Measurements from ENCODE around the gene PKN1. TPM values are rescaled to one million over a fixed set of nuclear protein-coding genes. Genes with fewer than 3 reads are reported as not detected.

Gene PKN1
- total and polyA plus RNA-seq, 2 of the 13 experiments (the other 11 are each of a cell fraction or from before 2014, with no cell fraction given), result 45.7 to 54.5 TPM

- TF ChIP-seq ARHGAP35 (CRISPR knock-in tag; IDR thresholded peaks at IDR 0.05; ENCODE audit: borderline replicate concordance) (0 out of 2 replicates have a peak, but pooled peaks have one; percentile 39), ZNF614 (CRISPR knock-in tag; IDR thresholded peaks at IDR 0.05; ENCODE audit: borderline replicate concordance) (peak; percentile 73; the same call in 1 of the 2 replicates), ZNF777 (CRISPR knock-in tag; IDR thresholded peaks at IDR 0.05) (peak; percentile 77), HNRNPLL (IDR thresholded peaks at IDR 0.05; ENCODE audit: low read depth, low read length, poor library complexity, severe bottlenecking) (peak; percentile 91), ASH2L (IDR thresholded peaks at IDR 0.05; ENCODE audit: insufficient read length, low read depth, low read length) (peak; percentile 4), PCBP1 (IDR thresholded peaks at IDR 0.05; ENCODE audit: borderline replicate concordance, low read depth, low read length) (peak; percentile 98), ZNF446 (CRISPR knock-in tag; IDR thresholded peaks at IDR 0.05) (0 out of 2 replicates have a peak, but pooled peaks have one; percentile 19), CREB1 (IDR thresholded peaks at IDR 0.05) (peak; percentile 75), CREB1 (CRISPR knock-in tag; IDR thresholded peaks at IDR 0.05) (0 out of 2 replicates have a peak, but pooled peaks have one; percentile 2), ZSCAN25 (CRISPR knock-in tag; IDR thresholded peaks at IDR 0.05) (no peak), NFATC3 (CRISPR knock-in tag; IDR thresholded peaks at IDR 0.05) (0 out of 2 replicates have a peak, but pooled peaks have one; percentile 82), JUN (CRISPR knock-in tag; IDR thresholded peaks at IDR 0.05) (no peak), HOXA9 (CRISPR knock-in tag; IDR thresholded peaks at IDR 0.05; ENCODE audit: borderline replicate concordance) (0 out of 2 replicates have a peak, but pooled peaks have one; percentile 26), CHD4 (IDR thresholded peaks at IDR 0.05; ENCODE audit: borderline replicate concordance, low read length) (peak; percentile 76; the same call in 1 of the 2 replicates), RBFOX2 (IDR thresholded peaks at IDR 0.05; ENCODE audit: low read depth, low read length) (peak; percentile 70; the same call in 1 of the 2 replicates), SP1 (IDR thresholded peaks at IDR 0.05) (no peak), SP1 (CRISPR knock-in tag; IDR thresholded peaks at IDR 0.05) (peak; percentile 90), ETV5 (CRISPR knock-in tag; IDR thresholded peaks at IDR 0.05; ENCODE audit: borderline replicate concordance) (peak; percentile 61; the same call in 1 of the 2 replicates), HNF1B (CRISPR knock-in tag; IDR thresholded peaks at IDR 0.05) (peak; percentile 87), ZFP90 (CRISPR knock-in tag; IDR thresholded peaks at IDR 0.05; ENCODE audit: borderline replicate concordance) (peak; percentile 84; the same call in 1 of the 2 replicates), SMAD1 (CRISPR knock-in tag; IDR thresholded peaks at IDR 0.05; ENCODE audit: borderline replicate concordance, low read depth) (0 out of 2 replicates have a peak, but pooled peaks have one; percentile 88)
- TF ChIP-seq, protein P1, sequence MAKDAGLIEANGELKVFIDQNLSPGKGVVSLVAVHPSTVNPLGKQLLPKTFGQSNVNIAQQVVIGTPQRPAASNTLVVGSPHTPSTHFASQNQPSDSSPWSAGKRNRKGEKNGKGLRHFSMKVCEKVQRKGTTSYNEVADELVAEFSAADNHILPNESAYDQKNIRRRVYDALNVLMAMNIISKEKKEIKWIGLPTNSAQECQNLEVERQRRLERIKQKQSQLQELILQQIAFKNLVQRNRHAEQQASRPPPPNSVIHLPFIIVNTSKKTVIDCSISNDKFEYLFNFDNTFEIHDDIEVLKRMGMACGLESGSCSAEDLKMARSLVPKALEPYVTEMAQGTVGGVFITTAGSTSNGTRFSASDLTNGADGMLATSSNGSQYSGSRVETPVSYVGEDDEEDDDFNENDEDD (CRISPR knock-in tag; IDR thresholded peaks at IDR 0.05; ENCODE audit: borderline replicate concordance), result peak; percentile 81; the same call in 1 of the 2 replicates
- TF ChIP-seq, protein P2, sequence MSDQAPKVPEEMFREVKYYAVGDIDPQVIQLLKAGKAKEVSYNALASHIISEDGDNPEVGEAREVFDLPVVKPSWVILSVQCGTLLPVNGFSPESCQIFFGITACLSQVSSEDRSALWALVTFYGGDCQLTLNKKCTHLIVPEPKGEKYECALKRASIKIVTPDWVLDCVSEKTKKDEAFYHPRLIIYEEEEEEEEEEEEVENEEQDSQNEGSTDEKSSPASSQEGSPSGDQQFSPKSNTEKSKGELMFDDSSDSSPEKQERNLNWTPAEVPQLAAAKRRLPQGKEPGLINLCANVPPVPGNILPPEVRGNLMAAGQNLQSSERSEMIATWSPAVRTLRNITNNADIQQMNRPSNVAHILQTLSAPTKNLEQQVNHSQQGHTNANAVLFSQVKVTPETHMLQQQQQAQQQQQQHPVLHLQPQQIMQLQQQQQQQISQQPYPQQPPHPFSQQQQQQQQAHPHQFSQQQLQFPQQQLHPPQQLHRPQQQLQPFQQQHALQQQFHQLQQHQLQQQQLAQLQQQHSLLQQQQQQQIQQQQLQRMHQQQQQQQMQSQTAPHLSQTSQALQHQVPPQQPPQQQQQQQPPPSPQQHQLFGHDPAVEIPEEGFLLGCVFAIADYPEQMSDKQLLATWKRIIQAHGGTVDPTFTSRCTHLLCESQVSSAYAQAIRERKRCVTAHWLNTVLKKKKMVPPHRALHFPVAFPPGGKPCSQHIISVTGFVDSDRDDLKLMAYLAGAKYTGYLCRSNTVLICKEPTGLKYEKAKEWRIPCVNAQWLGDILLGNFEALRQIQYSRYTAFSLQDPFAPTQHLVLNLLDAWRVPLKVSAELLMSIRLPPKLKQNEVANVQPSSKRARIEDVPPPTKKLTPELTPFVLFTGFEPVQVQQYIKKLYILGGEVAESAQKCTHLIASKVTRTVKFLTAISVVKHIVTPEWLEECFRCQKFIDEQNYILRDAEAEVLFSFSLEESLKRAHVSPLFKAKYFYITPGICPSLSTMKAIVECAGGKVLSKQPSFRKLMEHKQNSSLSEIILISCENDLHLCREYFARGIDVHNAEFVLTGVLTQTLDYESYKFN (CRISPR knock-in tag; conservative IDR thresholded peaks at IDR 0.05), result peak; percentile 67
Observed at GRCh38 chr19:14496029-14496833, 63.1 kb downstream of the PKN1 start, which contains the start of gene GIPC1 (continued).

Measured in HepG2 (cell line).